OCI-LY3 (cell line): Measurements from ENCODE around the gene TNS3.

Source experiments
- CTCF ChIP-seq: fragments of 200-600, 300-600 bp; sonication (generic); IDR thresholded peaks from 2 replicates; pipeline ENCODE4 v1.5.1; 2014; ENCODE audit warnings: antibody characterized with exemption, low read length, low read depth
- EZH2phosphoT487 ChIP-seq: fragments of 200-600 bp; shearing (Covaris generic); IDR thresholded peaks from 2 replicates; pipeline ENCODE4 v1.6.1; 2018; ENCODE audit warnings: antibody characterized with exemption, mixed run types, low read depth

GRCh38 chr7:47380325-47381133 lies 201.4 kb downstream of the TNS3 start:
- no peak for TF ChIP-seq CTCF
- TF ChIP-seq EZH2phosphoT487: no peak
